ENCODE results near the gene FAM222B.
"Not testable (repeated sequence)": the region's sequence is repeated elsewhere in the genome, so short reads cannot be mapped to it uniquely, and the experiment has no call there.

The FAM222B gene

GRCh38 chr17:28839221-28839620 is 3.4 kb downstream of the FAM222B start:
- DNase-seq = no peak

DNA sequence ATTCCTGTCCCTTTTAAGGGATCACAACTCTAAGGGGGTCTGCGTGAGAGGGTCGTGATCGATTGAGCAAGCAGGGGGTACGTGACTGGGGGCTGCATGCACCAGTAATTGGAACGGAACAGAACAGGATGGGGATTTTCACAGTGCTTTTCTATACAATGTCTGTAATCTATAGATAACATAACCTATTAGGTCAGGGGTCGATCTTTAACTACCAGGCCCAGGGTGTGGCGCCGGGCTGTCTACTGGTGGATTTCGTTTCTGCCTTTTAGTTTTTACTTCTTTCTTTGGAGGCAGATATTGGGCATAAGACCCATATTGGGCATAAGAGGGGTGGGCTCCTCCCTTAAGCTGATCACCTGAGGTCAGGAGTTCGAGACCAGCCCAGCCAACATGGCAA is 6.0 kb downstream of the FAM222B start:
- peak; percentile 44 for DNase-seq

DNA sequence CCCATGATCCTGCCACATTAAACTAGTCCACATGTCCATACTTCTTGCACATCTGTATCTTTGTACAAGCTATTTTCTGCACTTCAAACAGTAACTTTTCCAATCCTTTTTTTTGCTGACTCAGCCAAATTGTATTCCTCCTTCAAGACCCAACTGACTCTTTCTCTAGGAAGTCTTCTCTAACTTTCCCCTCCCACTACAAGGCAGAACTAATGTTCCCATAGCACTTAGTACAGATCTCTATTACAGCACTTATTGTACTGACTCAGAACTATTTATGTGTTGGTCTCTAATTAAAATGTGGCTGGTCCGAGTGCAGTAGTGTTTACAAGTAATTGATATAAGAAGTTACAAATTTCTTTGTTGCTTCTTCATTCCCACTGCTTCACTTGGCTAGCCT is 8.2 kb downstream of the FAM222B start:
- DNase-seq = no peak

DNA sequence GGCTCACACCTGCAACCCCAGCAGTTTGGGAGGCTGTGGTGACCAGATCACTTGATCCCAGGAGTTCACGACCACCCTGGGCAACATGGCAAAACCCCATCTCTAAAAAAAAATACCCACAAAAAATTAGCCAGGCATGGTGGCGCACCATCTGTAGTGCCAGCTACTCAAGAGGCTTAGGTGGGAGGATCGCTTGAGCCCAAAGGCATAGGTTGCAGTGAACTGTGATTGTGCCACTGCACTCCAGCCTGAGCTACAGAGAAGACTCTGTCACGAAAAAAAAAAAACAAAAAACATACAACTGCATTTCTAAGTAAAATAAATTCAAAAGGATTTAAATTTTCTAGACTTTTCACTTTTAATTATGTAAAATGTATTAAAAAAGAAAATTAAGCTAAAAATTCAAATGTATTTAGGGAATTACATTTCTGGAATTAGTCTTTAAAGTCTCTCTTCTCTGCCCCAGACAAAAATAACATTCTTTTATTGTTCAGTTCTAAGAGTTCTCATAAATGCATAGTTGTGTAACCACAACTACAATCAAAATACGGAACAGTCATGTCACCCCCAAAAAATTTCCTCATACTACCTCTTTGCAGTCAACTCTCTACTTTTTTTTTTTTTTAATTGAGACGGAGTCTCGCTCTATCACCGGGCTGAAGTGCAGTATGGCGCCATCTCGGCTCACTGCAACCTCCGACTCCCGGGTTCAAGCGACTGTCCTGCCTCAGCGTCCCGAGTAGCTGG is 14.1 kb downstream of the FAM222B start:
- no peak for DNase-seq

- DNase-seq = peak; percentile 75
These were observed 14.9 kb downstream of the FAM222B start for GRCh38 chr17:28827672-28828071.

GRCh38 chr17:28819582-28819981 is 23.0 kb downstream of the FAM222B start:
- DNase-seq = no peak

DNA sequence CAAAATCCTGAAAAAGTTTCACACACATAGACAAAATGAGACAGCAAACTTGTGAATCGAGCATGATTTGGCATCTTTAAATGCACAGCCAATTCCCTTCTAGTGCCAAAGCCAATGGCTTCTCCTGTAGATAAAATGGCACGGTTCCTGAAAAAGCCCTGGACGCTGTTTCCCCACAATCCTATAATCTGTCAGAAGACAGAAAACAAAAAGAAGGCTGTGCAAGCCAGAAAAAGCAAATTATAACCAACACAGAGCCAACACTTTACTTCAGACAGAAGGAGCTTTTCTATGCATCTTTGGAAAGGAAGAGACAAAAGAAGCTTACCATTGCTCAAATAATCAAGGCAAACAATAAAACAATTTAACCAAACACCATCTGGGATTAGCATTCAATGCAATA is 23.8 kb downstream of the FAM222B start:
- DNase-seq = no peak

DNA sequence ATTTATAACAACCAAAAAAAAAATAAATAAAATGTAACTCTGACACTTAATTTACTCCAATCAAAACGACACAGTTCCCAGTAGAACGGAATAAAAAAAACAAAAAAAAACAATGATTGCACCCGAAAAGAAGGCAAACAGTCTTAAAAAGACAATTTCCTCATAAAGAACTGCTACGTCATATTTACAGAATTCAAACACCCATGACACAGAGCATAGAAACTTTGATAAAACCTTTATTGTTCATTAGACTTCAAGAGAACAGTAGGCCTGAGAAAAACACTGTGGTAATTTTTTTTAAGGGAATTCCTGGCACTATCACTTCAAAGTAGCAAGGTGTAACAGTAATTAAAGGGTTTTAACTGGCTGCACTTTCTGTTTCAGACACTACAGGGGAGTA is 26.1 kb downstream of the FAM222B start:
- no peak for DNase-seq

- peak; percentile 78 for DNase-seq
These were observed 29.7 kb downstream of the FAM222B start for GRCh38 chr17:28812748-28813377.

DNA sequence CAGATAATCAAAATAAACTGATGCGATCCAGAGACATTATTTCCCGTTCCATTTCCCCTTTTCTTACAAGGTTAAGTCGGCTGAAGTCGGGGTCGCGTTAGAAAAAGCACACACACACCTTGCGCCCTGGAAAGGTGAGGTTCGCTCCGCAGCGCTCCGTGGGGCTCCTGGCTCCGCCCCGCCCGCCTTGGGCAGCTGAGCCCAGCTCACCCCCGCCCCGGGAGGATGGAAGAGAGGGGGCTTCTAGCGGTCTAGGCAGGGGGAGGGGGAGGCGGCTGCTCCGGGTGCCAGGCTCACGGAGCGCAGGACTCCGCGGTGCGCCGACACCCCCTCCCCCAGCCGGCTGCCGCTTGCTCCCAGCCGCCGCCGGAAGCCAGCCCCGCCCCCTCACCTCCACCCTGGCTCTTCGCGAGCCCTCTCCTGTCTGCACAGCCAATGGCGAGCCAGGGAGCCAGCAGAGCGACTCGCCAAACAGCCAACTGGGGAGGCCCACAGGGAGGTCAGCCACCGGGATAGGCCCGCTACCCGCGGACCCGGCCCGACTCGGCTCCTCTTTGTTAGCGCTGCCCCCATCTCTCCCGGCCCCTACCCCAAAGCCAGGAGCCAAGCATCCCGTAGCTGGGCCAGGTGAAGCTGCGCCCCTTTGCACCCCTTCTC is 30.4 kb downstream of the FAM222B start:
- peak; percentile 98 for DNase-seq

GRCh38 chr17:28811651-28812090 is 30.9 kb downstream of the FAM222B start:
- DNase-seq = peak; percentile 48

- no peak for DNase-seq
These were observed 32.2 kb downstream of the FAM222B start for GRCh38 chr17:28810437-28810836.

DNA sequence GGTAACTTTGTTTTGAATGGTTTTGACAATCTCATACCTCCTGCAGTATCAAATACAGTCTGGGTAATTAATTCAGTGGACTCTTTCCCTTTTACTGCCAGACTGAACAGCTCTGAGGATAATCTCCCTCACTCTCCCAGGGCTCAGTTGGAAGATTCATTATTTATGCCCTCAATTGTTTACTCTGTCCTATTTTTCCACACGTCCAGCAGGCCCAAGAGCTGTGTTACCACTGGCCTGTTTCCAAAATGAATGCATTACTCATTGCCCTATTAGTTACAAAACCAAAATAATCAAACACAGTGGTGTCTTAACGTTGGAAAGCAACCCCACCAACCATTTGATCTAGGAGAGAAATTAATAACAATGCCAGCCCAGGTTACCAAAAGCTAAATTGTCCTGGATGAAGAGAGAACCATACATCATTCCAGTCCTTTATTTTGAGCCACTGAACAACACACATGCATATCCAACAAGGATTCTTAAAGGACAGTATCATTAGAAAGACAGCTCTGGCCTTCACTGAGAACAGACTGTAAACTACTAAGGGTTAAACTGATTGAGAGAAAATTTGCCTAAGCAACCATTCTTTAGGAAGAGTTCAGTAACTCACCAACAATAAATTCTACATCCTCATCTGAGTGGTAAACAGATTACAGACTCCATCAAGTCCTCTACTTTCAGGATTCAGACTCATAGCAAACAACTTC is 34.5 kb downstream of the FAM222B start:
- DNase-seq = no peak

DNA sequence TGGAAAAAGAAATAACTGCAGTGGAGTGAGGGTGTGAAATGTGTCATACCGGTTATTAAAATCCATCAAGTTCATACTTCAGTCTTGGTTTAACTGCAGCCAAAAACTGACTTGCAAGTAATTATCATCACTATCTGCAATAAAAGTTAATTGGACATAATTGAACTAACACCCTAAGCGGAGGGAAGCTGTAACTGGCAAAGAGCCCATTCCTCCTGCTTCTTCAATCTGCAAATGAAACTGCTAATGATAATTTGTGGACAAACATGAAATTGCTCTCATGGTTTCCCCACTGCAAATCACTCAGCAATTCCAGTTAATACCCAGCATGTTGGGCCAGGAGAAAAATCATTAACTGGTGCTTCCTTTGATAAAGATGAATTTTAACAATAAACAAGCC is 46.5 kb downstream of the FAM222B start:
- DNase-seq = peak; percentile 48

DNA sequence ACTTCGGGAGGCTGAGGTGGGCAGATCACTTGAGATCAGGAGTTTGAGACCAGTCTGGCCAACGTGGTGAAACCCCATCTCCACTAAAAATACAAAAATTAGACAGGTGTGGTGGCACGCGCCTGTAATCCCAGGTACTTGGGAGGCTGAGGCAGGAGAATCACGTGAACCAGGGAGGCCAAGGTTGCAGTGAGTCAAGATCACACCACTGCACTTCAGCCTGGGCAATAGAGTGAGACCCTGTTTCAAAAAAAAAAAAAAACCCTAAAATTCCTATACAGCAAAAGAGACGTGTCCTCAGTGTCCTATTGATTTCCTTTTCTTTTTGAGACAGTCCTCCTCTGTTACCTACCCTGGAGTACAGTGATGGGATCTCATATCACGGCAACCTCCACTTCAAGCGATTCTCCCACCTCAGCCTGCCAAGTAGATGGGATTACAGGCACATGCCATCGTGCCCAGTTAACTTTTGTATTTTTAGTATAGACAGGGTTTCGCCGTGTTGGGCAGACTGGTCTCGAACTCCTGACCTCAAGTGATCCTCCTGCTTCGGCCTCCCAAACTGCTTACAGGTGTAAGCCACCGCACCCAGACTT is 47.6 kb downstream of the FAM222B start:
- not testable (repeated sequence) for DNase-seq

- DNase-seq = peak; percentile 69
These were observed 49.5 kb downstream of the FAM222B start for GRCh38 chr17:28792877-28793661.

DNA sequence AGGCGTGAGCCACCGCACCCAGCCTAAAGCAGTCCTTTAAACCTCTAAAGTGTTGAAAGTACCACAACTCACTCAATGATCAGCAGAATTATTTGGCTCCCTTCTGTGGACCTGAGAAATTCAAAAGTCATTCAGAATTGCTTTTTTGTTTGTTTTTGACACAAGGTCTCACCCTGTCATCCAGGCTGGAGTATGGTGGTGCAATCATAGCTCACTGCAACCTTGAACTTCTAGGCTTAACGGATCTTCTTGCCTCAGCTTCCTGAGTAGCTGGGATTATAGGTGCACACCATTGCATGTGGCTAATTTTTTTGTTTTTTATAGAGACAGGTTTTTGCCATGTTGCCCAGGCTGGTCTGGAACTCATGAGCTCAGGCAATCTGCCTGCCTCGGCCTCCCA is 54.5 kb downstream of the FAM222B start:
- DNase-seq = no peak

GRCh38 chr17:28783161-28783560 is 59.4 kb downstream of the FAM222B start:
- DNase-seq = no peak

- not testable (repeated sequence) for DNase-seq
These were observed 63.0 kb downstream of the FAM222B start for GRCh38 chr17:28779601-28780000.

- no peak for DNase-seq
These were observed 65.4 kb downstream of the FAM222B start for GRCh38 chr17:28777178-28777577.

DNA sequence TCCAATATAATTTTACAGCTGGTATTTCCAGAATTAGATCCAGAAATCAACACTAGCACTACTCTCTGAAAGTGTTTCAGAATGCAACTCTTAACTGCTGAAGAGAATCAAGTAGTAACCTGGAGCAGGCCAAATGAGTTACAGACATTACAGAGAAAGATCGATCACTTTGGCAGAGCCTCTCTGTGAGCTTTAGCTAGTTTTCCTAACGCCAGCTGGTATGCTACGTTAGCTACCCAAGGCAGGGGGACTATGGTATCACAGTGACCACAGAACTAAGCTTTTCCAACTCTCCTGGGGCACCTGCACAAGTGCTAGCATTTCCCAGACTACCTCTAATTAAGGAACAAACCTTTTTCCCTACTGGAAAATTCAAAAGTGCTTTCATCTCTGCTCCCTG is 68.4 kb downstream of the FAM222B start:
- no peak for DNase-seq

DNA sequence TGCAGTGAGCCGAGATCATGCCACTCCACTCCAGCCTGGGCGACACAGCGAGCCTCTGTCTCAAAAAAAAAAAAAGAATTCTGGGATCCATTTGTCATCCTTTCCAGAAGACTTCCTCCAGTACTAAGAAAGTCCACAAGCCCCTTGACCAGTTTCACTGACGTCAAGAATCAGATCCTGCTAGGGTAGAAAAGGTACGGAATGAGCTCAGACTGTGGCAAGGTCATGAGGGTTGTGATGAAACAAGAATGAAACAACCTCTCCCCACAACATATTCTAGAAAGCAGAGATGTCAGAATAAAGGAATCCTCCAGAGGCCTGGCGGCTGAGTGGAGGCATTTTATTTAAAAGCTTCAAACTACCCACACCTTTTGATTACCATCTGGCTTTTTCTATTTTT is 68.9 kb downstream of the FAM222B start:
- DNase-seq = no peak
